Measurements from ENCODE around the gene DXO. TPM values are rescaled to one million over a fixed set of nuclear protein-coding genes. Genes with fewer than 3 reads are reported as not detected.
A peak's percentile ranks its signal among the peaks of the same experiment; 100 is the strongest.

Gene DXO
- total RNA-seq, 1 experiment from 2014 or later: 16.4 TPM

- TF ChIP-seq, protein P1, sequence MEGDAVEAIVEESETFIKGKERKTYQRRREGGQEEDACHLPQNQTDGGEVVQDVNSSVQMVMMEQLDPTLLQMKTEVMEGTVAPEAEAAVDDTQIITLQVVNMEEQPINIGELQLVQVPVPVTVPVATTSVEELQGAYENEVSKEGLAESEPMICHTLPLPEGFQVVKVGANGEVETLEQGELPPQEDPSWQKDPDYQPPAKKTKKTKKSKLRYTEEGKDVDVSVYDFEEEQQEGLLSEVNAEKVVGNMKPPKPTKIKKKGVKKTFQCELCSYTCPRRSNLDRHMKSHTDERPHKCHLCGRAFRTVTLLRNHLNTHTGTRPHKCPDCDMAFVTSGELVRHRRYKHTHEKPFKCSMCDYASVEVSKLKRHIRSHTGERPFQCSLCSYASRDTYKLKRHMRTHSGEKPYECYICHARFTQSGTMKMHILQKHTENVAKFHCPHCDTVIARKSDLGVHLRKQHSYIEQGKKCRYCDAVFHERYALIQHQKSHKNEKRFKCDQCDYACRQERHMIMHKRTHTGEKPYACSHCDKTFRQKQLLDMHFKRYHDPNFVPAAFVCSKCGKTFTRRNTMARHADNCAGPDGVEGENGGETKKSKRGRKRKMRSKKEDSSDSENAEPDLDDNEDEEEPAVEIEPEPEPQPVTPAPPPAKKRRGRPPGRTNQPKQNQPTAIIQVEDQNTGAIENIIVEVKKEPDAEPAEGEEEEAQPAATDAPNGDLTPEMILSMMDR (IDR thresholded peaks at IDR 0.05 in 2 of 3, conservative IDR thresholded peaks at IDR 0.05 in 1 of 3; ENCODE audit: borderline replicate concordance in 1 of 3, insufficient read depth in 1 of 3, low read depth in 2 of 3, low read length in 2 of 3): peak; percentile 89 to 95 (median 90)
- TF ChIP-seq, protein P2, sequence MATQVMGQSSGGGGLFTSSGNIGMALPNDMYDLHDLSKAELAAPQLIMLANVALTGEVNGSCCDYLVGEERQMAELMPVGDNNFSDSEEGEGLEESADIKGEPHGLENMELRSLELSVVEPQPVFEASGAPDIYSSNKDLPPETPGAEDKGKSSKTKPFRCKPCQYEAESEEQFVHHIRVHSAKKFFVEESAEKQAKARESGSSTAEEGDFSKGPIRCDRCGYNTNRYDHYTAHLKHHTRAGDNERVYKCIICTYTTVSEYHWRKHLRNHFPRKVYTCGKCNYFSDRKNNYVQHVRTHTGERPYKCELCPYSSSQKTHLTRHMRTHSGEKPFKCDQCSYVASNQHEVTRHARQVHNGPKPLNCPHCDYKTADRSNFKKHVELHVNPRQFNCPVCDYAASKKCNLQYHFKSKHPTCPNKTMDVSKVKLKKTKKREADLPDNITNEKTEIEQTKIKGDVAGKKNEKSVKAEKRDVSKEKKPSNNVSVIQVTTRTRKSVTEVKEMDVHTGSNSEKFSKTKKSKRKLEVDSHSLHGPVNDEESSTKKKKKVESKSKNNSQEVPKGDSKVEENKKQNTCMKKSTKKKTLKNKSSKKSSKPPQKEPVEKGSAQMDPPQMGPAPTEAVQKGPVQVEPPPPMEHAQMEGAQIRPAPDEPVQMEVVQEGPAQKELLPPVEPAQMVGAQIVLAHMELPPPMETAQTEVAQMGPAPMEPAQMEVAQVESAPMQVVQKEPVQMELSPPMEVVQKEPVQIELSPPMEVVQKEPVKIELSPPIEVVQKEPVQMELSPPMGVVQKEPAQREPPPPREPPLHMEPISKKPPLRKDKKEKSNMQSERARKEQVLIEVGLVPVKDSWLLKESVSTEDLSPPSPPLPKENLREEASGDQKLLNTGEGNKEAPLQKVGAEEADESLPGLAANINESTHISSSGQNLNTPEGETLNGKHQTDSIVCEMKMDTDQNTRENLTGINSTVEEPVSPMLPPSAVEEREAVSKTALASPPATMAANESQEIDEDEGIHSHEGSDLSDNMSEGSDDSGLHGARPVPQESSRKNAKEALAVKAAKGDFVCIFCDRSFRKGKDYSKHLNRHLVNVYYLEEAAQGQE (IDR thresholded peaks at IDR 0.05; ENCODE audit: low read depth): no peak
These were observed 19.7 kb downstream of the DXO start (continued) for GRCh38 chr6:31952140-31952805.

DNA sequence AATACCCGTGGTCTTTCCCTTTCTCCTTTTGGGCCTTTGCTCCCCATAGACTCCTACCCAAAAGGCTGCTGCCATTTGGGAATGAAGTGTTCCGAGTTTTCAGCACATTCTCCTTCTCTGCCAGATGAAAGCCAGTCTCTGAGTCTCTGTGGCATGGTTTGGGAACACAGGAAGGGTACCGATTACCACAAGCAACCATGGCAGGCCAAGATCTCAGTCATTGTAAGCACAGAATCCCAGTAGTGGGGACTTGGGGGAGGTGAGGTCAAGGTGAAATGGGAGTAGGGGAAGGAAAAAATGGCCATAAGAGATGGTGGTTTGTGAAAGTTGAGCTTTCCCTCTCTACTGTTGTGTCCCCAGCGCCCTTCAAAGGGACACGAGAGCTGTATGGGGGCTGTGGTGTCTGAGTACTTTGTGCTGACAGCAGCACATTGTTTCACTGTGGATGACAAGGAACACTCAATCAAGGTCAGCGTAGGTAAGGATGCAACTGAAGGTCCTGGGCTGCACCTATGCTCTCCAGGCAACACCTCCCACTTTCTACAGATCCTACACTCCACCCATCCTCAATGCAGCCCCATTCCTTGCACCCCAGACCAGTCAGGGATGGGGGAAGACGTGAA lies 21.9 kb downstream of the DXO start:
- Histone ChIP-seq H3K36me3 (ENCODE audit: control insufficient read depth in 1 of 2, insufficient read depth in 2 of 2, low read length in 2 of 2) (peaks cover 19 to 36% of the 10 kb centered on the region in 2 experiments), H3K4me3 (replicated peaks in 1 of 2; ENCODE audit: low read depth in 1 of 2, low read length in 2 of 2) (no peak overlapping the region), H3K27me3 (ENCODE audit: insufficient read depth, low read length) (no peaks in the 10 kb centered on the region), H3K4me1 (ENCODE audit: control insufficient read depth in 1 of 2, insufficient read depth in 2 of 2, low read length in 2 of 2) (peaks cover 7 to 26% of the 10 kb centered on the region in 2 experiments; a peak in 3 of 4 replicates), H3K9ac (ENCODE audit: low read length) (no peak overlapping the region), H3K27ac (ENCODE audit: low read depth, low read length) (no peak overlapping the region), H2AFZ (ENCODE audit: low read depth, low read length, poor library complexity, severe bottlenecking) (no peak overlapping the region), H3K9me3 (ENCODE audit: control insufficient read depth in 1 of 2, insufficient read depth in 1 of 2, low read depth in 1 of 2, low read length in 2 of 2) (no peaks in the 10 kb centered on the region), H4K20me1 (ENCODE audit: insufficient read depth) (no peaks in the 10 kb centered on the region), H3K9me2 (ENCODE audit: insufficient read depth) (no peaks in the 10 kb centered on the region; the same call in 1 of the 2 replicates), H3K4me2 (ENCODE audit: low read length) (no peak overlapping the region), H3K79me2 (ENCODE audit: insufficient read depth, low read length) (no peaks in the 10 kb centered on the region)
- ChIA-PET POLR2A (no interaction called here), CTCF (no interaction called here), RAD21 (ENCODE audit: low non-redundant PET in 1 of 2, low total read pairs in 2 of 2, uncharacterized antibody in 2 of 2, unreplicated experiment in 2 of 2) (no interaction called here)
- BruUV-seq (replicated peaks): no TSS peak
- no peak for TF ChIP-seq FOSL1 (IDR thresholded peaks at IDR 0.05; ENCODE audit: low read depth)
- ATAC-seq (no peak), DNase-seq (ENCODE audit: low read depth, low spot score) (no peak)
- intact Hi-C loops (cut with micrococcal nuclease): no loop called here
